HCT116 (cell line): ENCODE results near the gene ASCL5.

ENCODE experiments used
- EZH2phosphoT487 ChIP-seq: fragments of 200-600 bp; IDR thresholded peaks from 2 replicates; pipeline ENCODE4 v1.6.1; 2018; ENCODE audit warnings: antibody characterized with exemption, borderline replicate concordance
- POLR2A ChIP-seq: IDR thresholded peaks from 2 replicates; pipeline ENCODE4 v1.7.0; 2011; ENCODE audit warnings: borderline replicate concordance; ENCODE audit not compliant: insufficient read depth, insufficient read length; ENCODE audit errors: extremely low read depth
- POLR2AphosphoS5 ChIP-seq: IDR thresholded peaks from 2 replicates; pipeline ENCODE4 v1.6.1; 2011; ENCODE audit warnings: mild to moderate bottlenecking, low read depth, low read length, moderate library complexity
- SRF ChIP-seq: IDR thresholded peaks from 2 replicates; pipeline ENCODE4 v1.6.1; 2012; ENCODE audit warnings: low read depth
- TF ChIP-seq, protein P1 (sequence below), 3 experiments: fragments of 200-600 bp in 1 of 3; sonication (generic) in 1 of 3; IDR thresholded peaks in 2 of 3; conservative IDR thresholded peaks in 1 of 3; 2 replicates each; pipeline ENCODE4 v1.5.1; 2012 to 2017; ENCODE audit warnings: low read depth in 2 of 3, low read length in 2 of 3, antibody characterized with exemption in 1 of 3, borderline replicate concordance in 1 of 3, control low read depth in 1 of 3, mild to moderate bottlenecking in 1 of 3, mixed read lengths in 1 of 3, mixed run types in 1 of 3, moderate library complexity in 1 of 3; ENCODE audit not compliant: insufficient read depth in 1 of 3

DNA sequence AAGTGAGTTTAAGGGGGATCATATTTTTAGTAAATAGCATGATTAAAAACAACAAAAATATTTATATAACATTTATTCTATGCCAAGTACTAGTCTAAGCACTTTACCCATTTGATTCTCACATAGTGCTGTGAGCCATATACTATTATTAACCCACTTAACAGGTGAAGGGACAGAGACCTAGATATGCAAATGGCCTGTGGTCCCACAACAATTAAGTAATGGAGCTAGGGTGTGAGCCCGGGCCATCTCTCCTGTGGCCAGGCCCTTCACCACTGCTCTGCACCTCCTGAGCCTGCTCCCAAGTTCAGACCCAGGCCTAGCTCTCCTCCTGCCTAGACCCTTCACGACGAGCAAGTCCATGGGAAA is 537 bp downstream of the ASCL5 start:
- TF ChIP-seq POLR2A (no peak), EZH2phosphoT487 (no peak), SRF (no peak), POLR2AphosphoS5 (no peak)
- TF ChIP-seq, protein P1, sequence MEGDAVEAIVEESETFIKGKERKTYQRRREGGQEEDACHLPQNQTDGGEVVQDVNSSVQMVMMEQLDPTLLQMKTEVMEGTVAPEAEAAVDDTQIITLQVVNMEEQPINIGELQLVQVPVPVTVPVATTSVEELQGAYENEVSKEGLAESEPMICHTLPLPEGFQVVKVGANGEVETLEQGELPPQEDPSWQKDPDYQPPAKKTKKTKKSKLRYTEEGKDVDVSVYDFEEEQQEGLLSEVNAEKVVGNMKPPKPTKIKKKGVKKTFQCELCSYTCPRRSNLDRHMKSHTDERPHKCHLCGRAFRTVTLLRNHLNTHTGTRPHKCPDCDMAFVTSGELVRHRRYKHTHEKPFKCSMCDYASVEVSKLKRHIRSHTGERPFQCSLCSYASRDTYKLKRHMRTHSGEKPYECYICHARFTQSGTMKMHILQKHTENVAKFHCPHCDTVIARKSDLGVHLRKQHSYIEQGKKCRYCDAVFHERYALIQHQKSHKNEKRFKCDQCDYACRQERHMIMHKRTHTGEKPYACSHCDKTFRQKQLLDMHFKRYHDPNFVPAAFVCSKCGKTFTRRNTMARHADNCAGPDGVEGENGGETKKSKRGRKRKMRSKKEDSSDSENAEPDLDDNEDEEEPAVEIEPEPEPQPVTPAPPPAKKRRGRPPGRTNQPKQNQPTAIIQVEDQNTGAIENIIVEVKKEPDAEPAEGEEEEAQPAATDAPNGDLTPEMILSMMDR (IDR thresholded peaks at IDR 0.05 in 2 of 3, conservative IDR thresholded peaks at IDR 0.05 in 1 of 3; ENCODE audit: borderline replicate concordance in 1 of 3, insufficient read depth in 1 of 3, low read depth in 2 of 3, low read length in 2 of 3): no peak
